Right atrium auricular region (tissue), 2 donors: ENCODE data around the gene ZNF526. TPM values are rescaled to one million over a fixed set of nuclear protein-coding genes. Genes with fewer than 3 reads are reported as not detected.

ENCODE experiments used
- DNase-seq: peaks from one replicate; pipeline ENCODE4 v3.0.0-alpha.2; 2019; ENCODE audit warnings: low spot score
- H3K27ac ChIP-seq, 2 donors: fragments of 200-600 bp; sonication (generic); 1 replicate in 1 of 2; 2 replicates in 1 of 2; pipeline ENCODE4 v1.5.1; 2016 to 2019
- H3K27me3 ChIP-seq, 2 donors: fragments of 200-600 bp; sonication (generic); one replicate each; pipeline versions ENCODE4 v1.5.1 to v1.6.0; 2017 to 2019
- H3K36me3 ChIP-seq: fragments of 200-600 bp; sonication (generic); one replicate; pipeline ENCODE4 v1.5.1; 2016
- H3K4me1 ChIP-seq, 2 donors: fragments of 200-600 bp; sonication (generic); one replicate each; pipeline versions ENCODE4 v1.5.1 to v1.6.0; 2017 to 2019
- H3K4me3 ChIP-seq, 2 donors: fragments of 200-600 bp; sonication (generic); 1 replicate in 1 of 2; 2 replicates in 1 of 2; pipeline ENCODE4 v1.5.1; 2017 to 2019; ENCODE audit warnings: mild to moderate bottlenecking in 1 of 2, moderate library complexity in 1 of 2
- H3K9me3 ChIP-seq, 2 donors: fragments of 200-600 bp; sonication (generic); one replicate each; pipeline ENCODE4 v1.5.1; 2019
- CTCF ChIP-seq, 2 donors: fragments of 200-600 bp; sonication (generic); IDR thresholded peaks; one replicate each; pipeline ENCODE4 v1.5.1; 2019; ENCODE audit warnings: antibody characterized with exemption in 2 of 2
- total RNA-seq, 2 donors: library from RNA; depleted of rRNA; stranded (reverse); fragments of >200 nt; gene quantifications; one replicate each; pipeline ENCODE4 v1.1.0, GENCODE V29; 2016

Gene ZNF526
- total RNA-seq, result 1 to 10 TPM; 2.6 to 5.4 TPM

GRCh38 chr19:42219812-42220750 is at the start of gene ZNF526:
ZNF526 (plus strand) TSS chr19:42220312; CDS start chr19:42224404, 4,092 bp downstream.
- peak within 1 kb of the TSS; percentile 80 to 87 for H3K4me3 ChIP-seq
- no peak for TF ChIP-seq CTCF (IDR thresholded peaks at IDR 0.05)
- H3K27me3 ChIP-seq, result no peaks in the 10 kb centered on the region
- H3K4me1 ChIP-seq, result peaks cover 0 to 52% of the 10 kb centered on the region in 2 donors
- peaks cover 10% of the 10 kb centered on the region for H3K36me3 ChIP-seq
- H3K27ac ChIP-seq, result peak within 1 kb of the TSS; percentile 84 to 93
- H3K9me3 ChIP-seq, result no peaks in the 10 kb centered on the region
- DNase-seq, result peak; percentile 98

- no peak for TF ChIP-seq CTCF (IDR thresholded peaks at IDR 0.05)
- Histone ChIP-seq H3K4me3 (no peak overlapping the region), H3K27ac (no peak overlapping the region), H3K9me3 (no peaks in the 10 kb centered on the region), H3K27me3 (no peaks in the 10 kb centered on the region), H3K36me3 (no peaks in the 10 kb centered on the region), H3K4me1 (peaks cover 0 to 3% of the 10 kb centered on the region in 2 donors)
- DNase-seq, result no peak
These were observed 49.4 kb upstream of the ZNF526 start for GRCh38 chr19:42170715-42171114.

- no peak for TF ChIP-seq CTCF (IDR thresholded peaks at IDR 0.05)
- Histone ChIP-seq H3K27ac (no peak overlapping the region), H3K9me3 (no peaks in the 10 kb centered on the region), H3K4me1 (peaks cover 0 to 13% of the 10 kb centered on the region in 2 donors), H3K27me3 (no peaks in the 10 kb centered on the region), H3K4me3 (no peak overlapping the region), H3K36me3 (no peaks in the 10 kb centered on the region)
- DNase-seq, result no peak
These were observed 47.9 kb upstream of the ZNF526 start for GRCh38 chr19:42172261-42172660.

- no peaks in the 10 kb centered on the region for H3K36me3 ChIP-seq
- no peak overlapping the region for H3K4me3 ChIP-seq
- H3K27me3 ChIP-seq, result no peaks in the 10 kb centered on the region
- H3K9me3 ChIP-seq, result no peaks in the 10 kb centered on the region
- H3K27ac ChIP-seq, result no peak overlapping the region
- no peak for TF ChIP-seq CTCF (IDR thresholded peaks at IDR 0.05)
- DNase-seq, result no peak
- H3K4me1 ChIP-seq, result peaks cover 0 to 15% of the 10 kb centered on the region in 2 donors
These were observed 46.4 kb upstream of the ZNF526 start for GRCh38 chr19:42173695-42174094.

DNA sequence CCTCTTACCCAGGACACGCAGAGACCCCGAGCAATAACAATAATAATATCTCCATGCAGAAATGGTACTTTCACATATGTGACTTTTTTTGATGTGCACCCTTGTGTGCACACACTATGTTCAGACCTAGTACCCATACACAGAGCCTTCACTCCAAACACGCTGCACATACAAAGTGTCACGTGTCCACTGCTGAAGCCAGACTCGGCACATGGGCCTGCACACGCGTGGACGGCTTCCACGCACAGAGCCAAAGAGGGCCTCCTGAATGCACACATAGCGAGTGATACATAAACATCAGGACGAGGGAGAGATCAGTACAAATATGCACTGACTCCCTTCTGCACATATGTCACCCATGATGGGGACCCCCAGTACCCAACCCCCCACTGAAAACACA is 45.9 kb upstream of the ZNF526 start:
- TF ChIP-seq CTCF (IDR thresholded peaks at IDR 0.05), result no peak
- H3K9me3 ChIP-seq, result no peaks in the 10 kb centered on the region

More for the DNA sequence above, 45.9 kb upstream of the ZNF526 start:
- DNase-seq, result no peak
- Histone ChIP-seq H3K4me1 (peaks cover 0 to 15% of the 10 kb centered on the region in 2 donors), H3K36me3 (no peaks in the 10 kb centered on the region), H3K4me3 (no peak overlapping the region), H3K27me3 (peaks cover 0 to 4% of the 10 kb centered on the region in 2 donors), H3K27ac (no peak overlapping the region)
